Suprapubic skin (tissue), 4 donors: ENCODE measurements around the gene NMB.

Source experiments
- CTCF ChIP-seq, 2 donors: fragments of 200-600 bp in 1 of 2; fragments of 450-650 bp in 1 of 2; sonication (generic) in 1 of 2; IDR thresholded peaks; one replicate each; pipeline ENCODE4 v1.5.1; 2016 to 2019; ENCODE audit warnings: antibody characterized with exemption in 2 of 2, mild to moderate bottlenecking in 1 of 2, moderate library complexity in 1 of 2
- POLR2A ChIP-seq, 2 donors: fragments of 450-650 bp; IDR thresholded peaks; one replicate each; pipeline ENCODE4 v1.6.1; 2017; ENCODE audit warnings: antibody characterized with exemption in 2 of 2, mild to moderate bottlenecking in 2 of 2, moderate library complexity in 2 of 2
- POLR2AphosphoS5 ChIP-seq, 3 donors: sonication (generic); formaldehyde crosslinking; IDR thresholded peaks; one replicate each; pipeline ENCODE4 v1.6.1; 2017; ENCODE audit warnings: antibody characterized with exemption in 3 of 3

- no peak for TF ChIP-seq CTCF (IDR thresholded peaks at IDR 0.05)
- no peak for TF ChIP-seq POLR2A (IDR thresholded peaks at IDR 0.05)
- no peak for TF ChIP-seq POLR2AphosphoS5 (IDR thresholded peaks at IDR 0.05)
These were observed 38.8 kb upstream of the NMB start for GRCh38 chr15:84696757-84697156.
